HG02973 (cell line): ENCODE results near the gene NOC4L.

ENCODE experiments used
- ATAC-seq: cut with Tn5 transposase; IDR thresholded peaks from one replicate; pipeline ENCODE4 v1.9.1; 2021; ENCODE audit warnings: moderate library complexity; ENCODE audit not compliant: unreplicated experiment

The NOC4L gene

GRCh38 chr12:132168311-132169031 lies 24.2 kb downstream of the NOC4L start:
- no peak for ATAC-seq

- ATAC-seq: no peak
Measured at GRCh38 chr12:132169376-132169775, 25.1 kb downstream of the NOC4L start.

- no peak for ATAC-seq
Measured at GRCh38 chr12:132170094-132170636, 25.9 kb downstream of the NOC4L start.

- no peak for ATAC-seq
Measured at GRCh38 chr12:132170637-132171292, 26.5 kb downstream of the NOC4L start.

GRCh38 chr12:132171293-132171967 lies 27.2 kb downstream of the NOC4L start:
- no peak for ATAC-seq

- no peak for ATAC-seq
Measured at GRCh38 chr12:132171968-132172521, 27.8 kb downstream of the NOC4L start.

- ATAC-seq: no peak
Measured at GRCh38 chr12:132172619-132173018, 28.4 kb downstream of the NOC4L start.

- ATAC-seq: no peak
Measured at GRCh38 chr12:132173135-132174014, 29.1 kb downstream of the NOC4L start.

- no peak for ATAC-seq
Measured at GRCh38 chr12:132174015-132174838, 30.0 kb downstream of the NOC4L start.

- ATAC-seq: no peak
Measured at GRCh38 chr12:132174839-132175490, 30.7 kb downstream of the NOC4L start.

GRCh38 chr12:132175496-132176384 lies 31.5 kb downstream of the NOC4L start:
- ATAC-seq: no peak

- ATAC-seq: no peak
Measured at GRCh38 chr12:132176385-132176919, 32.2 kb downstream of the NOC4L start.

- no peak for ATAC-seq
Measured at GRCh38 chr12:132176920-132177551, 32.8 kb downstream of the NOC4L start.

- no peak for ATAC-seq
Measured at GRCh38 chr12:132178316-132178715, 34.1 kb downstream of the NOC4L start.

GRCh38 chr12:132178801-132179401 lies 34.6 kb downstream of the NOC4L start:
- no peak for ATAC-seq

- no peak for ATAC-seq
Measured at GRCh38 chr12:132179431-132180362, 35.4 kb downstream of the NOC4L start.
